Fibroblast of skin of abdomen (primary cell): ENCODE measurements around the gene KRT79.

Source experiments
- DNase-seq: peaks from one replicate; pipeline ENCODE4 v3.0.0-alpha.2; 2013

KRT79 gene

DNA sequence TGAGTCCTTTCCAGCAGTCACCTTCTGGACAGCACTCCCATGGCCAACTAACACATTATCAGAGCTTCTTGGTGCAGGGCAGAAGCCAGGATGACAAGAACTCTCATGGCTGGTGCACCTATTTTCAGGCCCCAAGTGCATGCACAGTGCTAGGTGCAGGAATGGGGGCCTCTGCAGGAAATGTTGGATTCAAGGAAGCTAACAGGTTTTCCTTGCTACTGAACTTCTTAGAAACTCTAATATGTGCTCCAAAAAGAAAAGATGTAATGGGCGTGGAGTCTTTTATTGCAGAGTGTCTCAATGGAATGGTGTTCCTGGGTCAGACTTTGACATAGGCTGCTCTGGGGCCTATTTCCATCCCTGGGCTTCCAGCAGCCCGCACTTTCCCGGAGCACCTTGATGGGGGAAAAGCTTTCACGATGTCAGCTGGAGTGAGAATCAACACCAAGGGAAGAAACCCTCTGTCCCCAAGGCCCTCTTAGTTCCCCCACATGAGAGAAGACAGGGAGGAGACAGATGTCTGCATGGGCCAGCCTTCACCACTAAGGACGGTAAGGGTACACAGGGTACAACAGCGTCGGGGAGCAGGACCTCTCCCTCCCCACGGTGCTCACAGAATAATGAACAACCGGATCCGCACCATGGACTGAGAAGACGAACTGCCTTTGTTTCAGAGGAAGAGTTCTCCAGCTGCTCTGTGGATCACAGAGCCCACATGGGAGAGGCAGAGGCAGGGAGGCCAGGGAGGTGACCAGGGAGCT is 45.1 kb downstream of the KRT79 start:
- no peak for DNase-seq

DNA sequence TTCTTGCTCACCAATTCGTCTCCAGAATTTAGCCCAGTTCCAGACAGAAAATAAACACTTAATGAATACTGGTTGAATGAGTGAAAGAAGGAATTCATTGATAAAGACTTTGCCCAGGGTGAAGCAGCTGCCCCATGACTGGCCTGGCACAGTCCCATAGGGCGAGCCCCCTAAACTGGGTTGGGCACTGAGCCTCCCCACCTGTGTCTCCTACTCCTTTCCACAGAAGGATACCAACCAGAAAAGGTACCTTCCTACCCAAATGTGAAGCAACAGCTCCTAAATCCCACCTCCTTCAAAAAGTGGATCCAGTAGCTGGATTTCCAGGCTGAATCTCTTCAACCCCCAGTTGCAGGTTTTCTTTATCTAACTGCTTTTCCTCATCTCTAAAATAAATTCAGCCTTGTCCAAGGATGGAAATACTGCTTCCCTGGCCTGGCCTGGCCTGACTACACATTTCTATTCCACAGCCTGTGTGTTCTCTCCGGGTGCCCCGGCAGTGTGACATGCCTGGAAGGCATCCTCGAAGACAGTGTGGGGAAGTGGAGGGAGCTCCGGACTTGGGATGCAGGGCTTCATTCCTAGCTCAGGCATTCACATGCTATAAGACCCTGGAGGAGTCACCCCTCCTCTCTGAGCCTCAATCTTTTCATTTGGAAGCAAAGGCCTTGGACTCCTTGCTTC is 45.8 kb downstream of the KRT79 start:
- no peak for DNase-seq

DNA sequence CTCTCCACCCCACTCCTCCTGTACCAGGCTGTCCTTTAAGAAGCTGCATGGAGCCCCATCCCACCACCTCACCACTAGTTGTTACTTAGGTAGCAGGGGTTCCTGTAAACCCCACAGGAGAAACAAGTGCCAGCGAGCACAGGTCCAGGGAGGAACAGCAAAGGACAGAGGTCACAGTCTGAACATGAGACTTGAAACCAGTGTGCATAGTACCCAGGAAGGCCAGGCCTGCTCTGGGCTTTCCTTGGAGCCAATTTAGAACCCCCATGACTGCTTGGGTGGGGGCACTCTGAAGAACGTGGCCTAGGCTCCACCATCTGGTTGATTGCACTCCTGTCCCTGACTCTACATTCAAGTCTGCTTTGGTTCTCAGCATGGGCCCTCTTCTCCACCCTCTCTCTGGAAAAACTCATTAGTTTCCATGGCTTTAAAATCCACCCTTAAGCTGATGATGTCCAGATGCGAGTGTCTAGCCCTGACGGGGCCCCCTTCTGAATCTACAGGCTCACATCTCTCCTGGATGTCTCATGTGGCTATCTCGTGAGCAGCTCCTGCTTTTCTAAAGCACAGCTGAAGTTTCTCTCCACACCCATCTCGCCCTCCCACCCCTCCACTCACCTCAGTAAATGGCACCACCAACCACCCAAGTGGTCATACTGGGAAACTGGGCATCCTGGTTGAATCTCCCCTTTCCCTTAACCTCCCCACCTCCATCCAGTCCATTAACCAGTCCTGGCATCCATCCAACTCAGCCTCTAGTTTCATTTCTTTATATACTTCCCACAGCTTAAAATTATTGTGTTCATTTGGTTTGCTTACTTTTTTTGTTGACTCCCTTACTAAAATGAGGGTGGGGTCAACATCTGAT is 46.6 kb downstream of the KRT79 start:
- no peak for DNase-seq

DNA sequence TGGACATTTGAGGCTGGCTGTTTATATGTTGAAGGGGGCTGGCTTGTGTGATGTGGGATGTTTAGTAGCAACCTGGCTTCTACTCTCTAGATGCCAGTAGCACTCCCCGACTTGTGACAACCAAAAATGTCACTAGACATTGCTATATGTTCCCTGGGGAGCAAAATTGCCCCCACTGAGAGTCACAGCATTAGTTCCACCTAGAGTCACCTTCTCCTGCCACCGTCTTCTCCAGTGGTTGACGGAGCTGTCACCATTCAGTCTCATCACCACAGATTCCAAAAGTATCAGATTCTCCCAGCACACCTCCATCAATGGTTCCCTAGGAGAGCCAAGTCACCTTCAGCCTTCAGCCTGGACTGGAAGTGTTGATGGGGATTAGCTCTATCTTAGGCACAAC is 49.2 kb downstream of the KRT79 start:
- no peak for DNase-seq

DNA sequence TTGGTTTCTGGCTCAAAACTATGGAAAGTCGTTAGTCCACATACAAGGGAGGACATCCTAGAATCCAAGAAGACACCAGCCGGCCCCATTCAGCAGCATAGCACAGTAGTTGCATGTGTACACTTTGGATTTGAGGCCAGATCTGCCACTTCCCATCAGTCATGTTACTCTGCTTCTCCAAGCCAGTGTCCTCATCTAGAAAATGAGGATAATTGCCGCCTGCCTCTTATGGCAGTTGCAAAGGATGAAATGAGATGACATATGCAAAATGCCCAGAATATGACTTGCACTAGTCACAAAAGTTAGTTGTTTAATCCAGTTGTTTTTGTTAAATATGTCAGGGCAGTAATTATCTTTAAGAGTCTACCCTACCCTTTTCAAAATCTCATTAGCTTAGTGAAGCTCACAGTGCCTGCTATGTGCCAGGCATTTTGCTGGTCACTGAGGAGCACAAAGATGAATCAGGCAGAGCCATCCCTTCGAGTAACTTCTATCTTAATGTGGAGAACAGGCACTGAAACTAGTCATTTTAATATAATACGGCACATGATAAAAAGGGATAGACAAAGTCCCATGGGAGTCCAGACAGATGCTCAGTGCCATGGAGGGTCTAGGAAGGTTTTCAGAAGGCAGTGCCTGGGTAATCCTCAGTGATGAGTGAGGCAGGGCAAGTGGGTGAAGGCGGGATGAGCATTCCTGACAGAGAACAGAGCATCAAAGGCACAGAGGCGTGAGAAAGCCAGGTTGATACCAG is 50.4 kb downstream of the KRT79 start:
- DNase-seq: no peak

DNA sequence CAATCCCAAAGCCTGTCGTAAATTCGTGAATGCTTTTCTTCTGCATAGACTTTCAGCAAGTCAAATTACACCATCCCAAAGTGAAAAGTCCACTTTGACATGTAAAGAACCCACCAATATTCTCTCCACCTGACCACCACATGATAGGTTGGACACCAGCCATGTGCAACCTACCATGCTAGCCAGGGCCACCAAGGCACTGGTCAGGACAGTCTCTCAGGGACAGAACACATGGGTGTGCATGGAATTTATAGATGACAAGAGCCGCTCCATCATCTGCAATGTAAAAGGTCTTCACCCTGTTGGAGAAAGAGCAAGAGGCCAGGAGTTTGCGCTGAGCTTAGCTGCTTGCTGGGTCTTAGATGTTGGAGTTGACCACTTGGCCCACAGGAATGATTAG is 51.6 kb downstream of the KRT79 start:
- no peak for DNase-seq

DNA sequence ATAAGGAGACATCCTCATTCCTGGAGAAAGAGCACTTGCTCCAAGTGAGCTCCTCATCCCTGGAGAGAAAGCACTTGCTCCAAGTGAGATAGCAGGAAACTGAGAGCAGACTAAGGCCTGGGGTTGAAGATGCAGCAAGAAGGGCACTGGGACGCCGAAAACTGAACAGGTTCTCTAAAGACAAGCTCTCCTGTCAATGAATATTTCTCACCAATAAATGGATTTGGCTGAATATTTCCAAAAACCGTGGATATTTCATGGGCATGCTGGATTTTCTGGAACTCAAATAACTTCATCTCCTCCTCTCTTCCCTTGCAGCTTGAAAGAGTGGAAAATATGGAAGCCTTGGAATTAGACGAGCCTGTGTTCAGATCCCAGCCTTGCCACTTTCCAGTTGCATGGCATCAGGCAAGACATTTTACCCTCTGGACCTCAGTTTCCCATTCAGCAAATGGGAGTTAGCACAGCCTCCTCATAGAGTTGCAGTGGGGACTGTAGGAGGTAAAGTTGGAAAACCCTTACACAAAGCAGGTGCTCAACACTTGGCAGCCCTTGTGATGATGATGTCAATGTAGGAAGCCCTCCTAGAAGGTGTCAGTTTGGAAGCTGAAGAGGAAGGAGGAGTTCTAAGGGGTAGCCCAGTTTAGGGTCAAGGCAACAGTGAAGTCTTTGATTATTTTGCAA is 52.6 kb downstream of the KRT79 start:
- DNase-seq: no peak

DNA sequence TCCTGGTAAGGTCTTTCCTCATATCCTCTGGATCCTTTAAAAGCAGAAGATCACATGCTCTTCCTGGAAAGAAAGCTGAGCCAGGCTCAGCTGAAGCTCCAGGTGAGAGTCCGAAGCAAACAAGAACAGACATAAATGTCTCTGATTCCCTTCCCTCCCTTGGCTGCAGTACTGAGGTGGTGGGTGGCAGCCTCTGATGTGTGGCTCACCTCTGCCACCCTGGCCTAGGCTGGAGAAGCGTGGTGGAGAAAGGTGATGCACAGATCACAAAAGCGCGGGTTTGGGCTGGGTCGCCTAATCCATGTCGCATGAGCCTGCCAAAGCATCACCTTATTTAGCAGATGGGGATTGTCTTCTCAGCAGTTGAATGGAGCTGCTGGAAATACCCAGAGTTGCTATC is 54.2 kb downstream of the KRT79 start:
- no peak for DNase-seq

DNA sequence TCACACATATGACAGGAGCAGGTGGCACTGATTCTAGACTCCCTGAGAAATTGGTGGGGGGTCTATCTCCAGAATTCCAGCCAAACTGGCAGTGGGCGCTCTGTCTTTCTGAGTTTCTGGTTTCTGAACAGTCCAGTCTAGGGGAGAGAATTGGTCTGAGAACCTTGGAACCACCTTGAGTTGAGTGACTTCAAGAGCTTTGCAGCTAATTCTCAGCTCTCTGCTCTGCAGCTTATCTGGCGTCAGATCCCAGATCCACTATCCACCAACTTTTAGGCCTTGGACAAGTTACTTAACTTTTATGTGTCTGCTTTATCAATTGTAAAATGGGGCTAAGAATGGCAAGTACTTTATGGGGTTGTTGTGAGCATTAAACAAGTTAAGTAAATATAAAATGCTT is 55.3 kb downstream of the KRT79 start:
- no peak for DNase-seq

DNA sequence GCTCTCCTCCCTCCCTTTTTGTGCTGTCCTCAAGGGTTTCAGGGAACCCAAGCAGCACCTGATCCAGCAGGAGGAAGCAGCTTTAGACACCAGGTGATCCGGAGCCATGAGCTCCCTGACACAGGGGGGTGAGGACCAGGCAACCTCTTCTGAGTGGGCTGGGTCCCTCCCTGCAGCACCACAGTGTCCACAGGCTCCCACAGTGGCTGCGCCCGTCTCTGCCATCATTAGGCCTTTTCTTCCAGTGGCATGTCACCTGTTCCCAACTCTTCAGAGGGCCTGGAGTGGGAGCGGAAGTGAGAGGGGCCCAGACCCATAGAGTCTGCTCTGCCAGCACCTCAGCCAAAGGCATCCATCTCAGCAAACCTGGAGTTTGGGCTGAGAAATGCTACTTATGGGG is 56.5 kb downstream of the KRT79 start:
- no peak for DNase-seq

DNA sequence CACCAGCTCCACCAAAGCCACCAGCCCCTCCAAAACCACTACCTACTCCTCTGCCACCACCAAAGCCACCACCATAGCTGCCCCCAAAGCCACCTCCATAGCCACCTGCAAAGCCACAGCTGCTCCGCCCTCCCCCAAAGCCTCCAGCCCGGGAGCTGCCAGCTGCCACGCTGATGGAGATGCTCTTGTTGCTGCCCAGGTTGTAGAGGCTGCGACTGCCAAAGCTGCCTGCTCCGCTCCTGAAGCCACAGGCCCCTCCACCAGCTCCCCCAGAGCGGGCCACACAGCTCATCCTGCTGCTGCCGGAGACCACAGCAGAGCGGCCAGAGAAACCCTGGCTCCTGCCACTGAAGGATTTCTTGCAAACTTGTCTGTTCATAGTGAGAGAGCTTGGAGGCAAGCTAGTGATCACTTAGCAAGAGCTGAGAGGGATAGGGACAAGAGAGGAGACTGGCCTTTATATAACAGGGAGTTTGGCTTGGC is 57.2 kb downstream of the KRT79 start, which contains the start of gene KRT76:
KRT76 (minus strand) TSS at position 433 of the 483 bp plus-strand sequence; CDS start at position 379, 54 bp downstream.
- DNase-seq: no peak

DNA sequence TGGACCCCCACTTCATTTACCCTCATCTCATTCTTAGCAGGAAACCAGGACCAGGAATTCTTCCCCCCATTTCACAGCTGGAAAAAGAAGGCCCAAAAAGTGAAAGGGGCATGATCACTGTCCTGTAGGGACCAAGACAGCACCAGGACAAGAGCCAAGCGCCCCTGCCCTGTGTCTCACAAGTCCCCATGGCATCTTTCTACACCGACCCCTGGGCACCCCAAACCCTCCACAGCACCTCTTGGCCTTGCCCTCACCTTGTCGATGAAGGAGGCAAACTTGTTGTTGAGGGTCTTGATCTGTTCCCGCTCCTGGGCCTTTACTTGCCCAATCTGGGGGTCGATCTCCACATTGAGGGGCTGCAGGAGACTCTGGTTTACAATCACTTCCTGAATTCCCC is 57.7 kb downstream of the KRT79 start:
- DNase-seq: no peak

DNA sequence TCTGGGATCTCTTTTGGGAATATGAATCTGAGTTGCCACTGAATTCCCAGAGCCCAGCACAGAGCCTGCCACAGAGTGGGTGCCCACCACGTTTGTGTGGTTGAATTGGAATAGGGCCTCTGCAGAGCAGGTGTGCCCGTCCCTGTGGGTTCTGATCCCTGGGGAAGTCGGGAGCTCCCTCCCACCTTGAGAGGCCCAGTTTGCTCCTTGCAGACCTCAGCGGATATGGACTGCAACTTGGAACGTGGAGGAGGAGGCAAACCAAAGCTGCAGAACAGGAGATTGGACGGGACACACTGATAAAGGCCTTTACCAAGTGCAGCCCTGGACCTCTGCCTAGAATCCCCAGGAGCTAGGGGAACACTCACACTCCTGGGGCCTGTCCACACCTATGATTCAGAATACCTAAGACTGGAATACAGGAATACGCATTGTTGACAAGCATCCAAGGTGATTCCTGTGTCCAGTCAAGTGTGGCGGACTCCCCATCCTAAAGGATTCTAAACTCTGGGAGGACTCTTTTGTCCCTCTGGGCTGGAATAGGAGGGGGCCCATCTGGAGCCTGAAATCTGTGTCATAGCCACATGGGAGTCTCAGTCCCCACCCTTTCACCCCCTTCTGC is 59.4 kb downstream of the KRT79 start:
- no peak for DNase-seq

DNA sequence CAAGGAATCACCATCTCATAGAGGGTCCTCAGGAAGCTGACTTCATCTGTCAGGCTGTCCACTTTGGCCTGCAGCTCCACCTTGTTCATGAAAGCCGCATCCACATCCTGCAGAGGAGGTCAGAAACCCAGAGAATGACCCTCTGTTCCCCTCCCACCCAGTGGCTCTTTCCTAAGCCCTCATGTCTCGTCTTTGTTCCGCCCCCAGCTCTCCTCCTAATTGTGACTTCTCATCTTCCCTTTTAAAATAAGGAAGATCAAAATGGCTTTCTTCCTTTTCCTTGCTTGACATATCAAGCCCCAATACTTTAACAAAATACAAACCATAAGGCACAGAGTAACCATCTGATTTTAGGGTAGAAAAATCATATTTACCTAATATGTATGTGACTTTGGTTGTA is 61.3 kb downstream of the KRT79 start:
- no peak for DNase-seq

DNA sequence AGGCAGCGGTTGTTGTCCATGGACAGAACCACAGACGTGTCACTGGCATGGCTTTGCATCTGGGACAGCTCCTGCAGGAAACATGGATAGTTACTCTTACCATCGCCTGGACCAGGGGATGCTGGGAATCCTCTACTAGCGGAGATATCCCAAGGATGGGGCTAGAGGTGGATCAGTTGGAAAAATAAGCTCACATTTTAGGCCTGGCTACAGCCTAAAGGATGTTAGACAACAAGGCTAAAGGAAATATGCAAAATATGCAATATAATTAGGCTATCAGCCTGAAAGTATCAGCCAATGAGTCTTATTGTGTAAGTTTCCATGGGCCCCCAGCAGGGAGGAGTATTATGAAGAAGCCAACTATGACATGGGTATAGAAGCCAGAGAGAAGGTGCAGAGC is 61.9 kb downstream of the KRT79 start:
- no peak for DNase-seq

DNA sequence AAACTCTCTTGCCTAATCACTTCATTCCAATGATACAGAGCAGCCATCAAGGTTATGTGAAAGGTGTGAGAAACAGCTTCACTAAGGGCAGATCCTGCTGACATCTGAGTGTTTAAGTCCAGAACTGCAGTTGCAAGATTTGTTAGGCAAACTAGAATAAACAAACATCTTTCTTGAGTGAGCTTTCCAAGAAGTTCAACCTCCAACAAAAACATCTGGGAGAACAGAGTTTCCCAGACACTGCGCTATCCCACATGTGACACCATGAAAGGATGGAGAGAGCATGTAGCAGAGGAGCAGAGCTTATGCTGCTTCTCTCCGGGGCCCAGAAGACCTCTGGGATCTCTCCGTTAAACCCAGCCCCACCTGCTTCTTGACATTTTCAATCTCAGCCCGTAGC is 62.6 kb downstream of the KRT79 start:
- no peak for DNase-seq
